Upper lobe of right lung (tissue), 1 donor: ENCODE data around the gene MYO16. TPM values are rescaled to one million over a fixed set of nuclear protein-coding genes. Genes with fewer than 3 reads are reported as not detected.
"Not testable (repeated sequence)": the region's sequence is repeated elsewhere in the genome, so short reads cannot be mapped to it uniquely, and the experiment has no call there.

Experiments
- ATAC-seq: fragments of 200-7000 bp; cut with Tn5 transposase; one replicate; pipeline ENCODE4 v1.9.1; 2020; ENCODE audit warnings: mild to moderate bottlenecking, moderate library complexity
- DNase-seq: peaks from one replicate; pipeline ENCODE4 v3.0.0-alpha.2; 2020
- H3K27ac ChIP-seq: fragments of 200-600 bp; one replicate; pipeline ENCODE4 v1.8.0; 2022
- H3K27me3 ChIP-seq: fragments of 200-600 bp; one replicate; pipeline ENCODE4 v1.8.0; 2022; ENCODE audit warnings: mild to moderate bottlenecking
- H3K36me3 ChIP-seq: fragments of 200-600 bp; one replicate; pipeline ENCODE4 v1.8.0; 2022
- H3K4me1 ChIP-seq: fragments of 200-600 bp; one replicate; pipeline ENCODE4 v1.8.0; 2022
- H3K4me3 ChIP-seq: fragments of 200-600 bp; one replicate; pipeline ENCODE4 v1.8.0; 2022; ENCODE audit warnings: mild to moderate bottlenecking
- H3K9me3 ChIP-seq: fragments of 200-600 bp; one replicate; pipeline ENCODE4 v1.8.0; 2022
- CTCF ChIP-seq: fragments of 200-600 bp; IDR thresholded peaks from one replicate; pipeline ENCODE4 v1.8.0; 2022; ENCODE audit warnings: antibody characterized with exemption
- intact Hi-C: fragments of 100-400 bp; cut with DNase I; formaldehyde crosslinking; loops from one replicate; pipeline ENCODE4 v1.11.0; 2022
- total RNA-seq: library from RNA; stranded (reverse); fragmentation: NEBNext Ultra II Directional; extraction: Animal tissue kit (Norgen Biotek cat#: 25700); gene quantifications from one replicate; pipeline ENCODE4 v1.2.1, GENCODE V29; 2021
- donor health status: DM: no; HTN: yes; CAD: no; lungs with severe emphysema.

MYO16 gene
- total RNA-seq, 1 donor from 2014 or later: 0.46 TPM

GRCh38 chr13:109074853-109075252 is 445.4 kb downstream of the MYO16 start:
- Histone ChIP-seq H3K4me1 (no peaks in the 10 kb centered on the region), H3K36me3 (no peaks in the 10 kb centered on the region), H3K27me3 (peaks cover 2% of the 10 kb centered on the region), H3K9me3 (no peaks in the 10 kb centered on the region), H3K27ac (no peak overlapping the region), H3K4me3 (no peak overlapping the region)
- DNase-seq (no peak), ATAC-seq (no peak)
- no peak for TF ChIP-seq CTCF
- intact Hi-C loops: no loop called here

- Histone ChIP-seq H3K27ac (no peak overlapping the region), H3K4me3 (no peak overlapping the region), H3K27me3 (no peaks in the 10 kb centered on the region), H3K36me3 (no peaks in the 10 kb centered on the region), H3K4me1 (no peaks in the 10 kb centered on the region), H3K9me3 (no peaks in the 10 kb centered on the region)
- no peak for TF ChIP-seq CTCF
- intact Hi-C loops: no loop called here
- ATAC-seq: no peak
- DNase-seq: no peak
These were observed 458.7 kb downstream of the MYO16 start for GRCh38 chr13:109087916-109088623.

- no peaks in the 10 kb centered on the region for H3K4me1 ChIP-seq
- ATAC-seq (no peak), DNase-seq (no peak)
- no peaks in the 10 kb centered on the region for H3K36me3 ChIP-seq
- no peak for TF ChIP-seq CTCF
- intact Hi-C loops: no loop called here
- H3K4me3 ChIP-seq: no peak overlapping the region
- no peaks in the 10 kb centered on the region for H3K9me3 ChIP-seq
- no peak overlapping the region for H3K27ac ChIP-seq
- no peaks in the 10 kb centered on the region for H3K27me3 ChIP-seq
These were observed 459.2 kb downstream of the MYO16 start for GRCh38 chr13:109088624-109088917.

GRCh38 chr13:109090796-109091195 is 461.4 kb downstream of the MYO16 start:
- H3K27ac ChIP-seq: no peak overlapping the region
- no peaks in the 10 kb centered on the region for H3K27me3 ChIP-seq
- no peaks in the 10 kb centered on the region for H3K36me3 ChIP-seq
- H3K9me3 ChIP-seq: no peaks in the 10 kb centered on the region
- H3K4me3 ChIP-seq: no peak overlapping the region
- TF ChIP-seq CTCF: no peak
- H3K4me1 ChIP-seq: no peaks in the 10 kb centered on the region
- no peak for DNase-seq
- intact Hi-C loops: no loop called here
- ATAC-seq: no peak

- ATAC-seq (no peak), DNase-seq (no peak)
- Histone ChIP-seq H3K27ac (no peak overlapping the region), H3K4me1 (no peaks in the 10 kb centered on the region), H3K27me3 (no peaks in the 10 kb centered on the region), H3K9me3 (no peaks in the 10 kb centered on the region), H3K36me3 (no peaks in the 10 kb centered on the region), H3K4me3 (no peak overlapping the region)
- intact Hi-C loops: no loop called here
- TF ChIP-seq CTCF: no peak
These were observed 461.8 kb downstream of the MYO16 start for GRCh38 chr13:109091249-109091648.

- H3K4me1 ChIP-seq, H3K27ac ChIP-seq, H3K4me3 ChIP-seq, H3K9me3 ChIP-seq, H3K27me3 ChIP-seq, ATAC-seq, intact Hi-C loops, DNase-seq, H3K36me3 ChIP-seq: not testable (repeated sequence)
These were observed 462.8 kb downstream of the MYO16 start for GRCh38 chr13:109092186-109092585.
